T47D (cell line): Measurements from ENCODE around the gene LRRC71.
"Not testable (repeated sequence)": the region's sequence is repeated elsewhere in the genome, so short reads cannot be mapped to it uniquely, and the experiment has no call there.

Experiments used
- DNase-seq, 2 experiments: peaks; one replicate each; pipeline versions ENCODE4 v3.0.0 to v3.0.0-alpha.2; 2011 to 2012; ENCODE audit warnings: low read depth in 1 of 2, low spot score in 1 of 2
- JUND ChIP-seq: IDR thresholded peaks from 2 replicates; pipeline ENCODE4 v1.6.1; 2012; ENCODE audit warnings: low read depth
- in situ Hi-C: cut with HindIII; loops from 2 replicates; pipeline ENCODE4 v1.10.0; 2016; ENCODE audit warnings: low sequenced_read_pairs, low pct_unique_long_range_greater_than_20kb

LRRC71 gene

DNA sequence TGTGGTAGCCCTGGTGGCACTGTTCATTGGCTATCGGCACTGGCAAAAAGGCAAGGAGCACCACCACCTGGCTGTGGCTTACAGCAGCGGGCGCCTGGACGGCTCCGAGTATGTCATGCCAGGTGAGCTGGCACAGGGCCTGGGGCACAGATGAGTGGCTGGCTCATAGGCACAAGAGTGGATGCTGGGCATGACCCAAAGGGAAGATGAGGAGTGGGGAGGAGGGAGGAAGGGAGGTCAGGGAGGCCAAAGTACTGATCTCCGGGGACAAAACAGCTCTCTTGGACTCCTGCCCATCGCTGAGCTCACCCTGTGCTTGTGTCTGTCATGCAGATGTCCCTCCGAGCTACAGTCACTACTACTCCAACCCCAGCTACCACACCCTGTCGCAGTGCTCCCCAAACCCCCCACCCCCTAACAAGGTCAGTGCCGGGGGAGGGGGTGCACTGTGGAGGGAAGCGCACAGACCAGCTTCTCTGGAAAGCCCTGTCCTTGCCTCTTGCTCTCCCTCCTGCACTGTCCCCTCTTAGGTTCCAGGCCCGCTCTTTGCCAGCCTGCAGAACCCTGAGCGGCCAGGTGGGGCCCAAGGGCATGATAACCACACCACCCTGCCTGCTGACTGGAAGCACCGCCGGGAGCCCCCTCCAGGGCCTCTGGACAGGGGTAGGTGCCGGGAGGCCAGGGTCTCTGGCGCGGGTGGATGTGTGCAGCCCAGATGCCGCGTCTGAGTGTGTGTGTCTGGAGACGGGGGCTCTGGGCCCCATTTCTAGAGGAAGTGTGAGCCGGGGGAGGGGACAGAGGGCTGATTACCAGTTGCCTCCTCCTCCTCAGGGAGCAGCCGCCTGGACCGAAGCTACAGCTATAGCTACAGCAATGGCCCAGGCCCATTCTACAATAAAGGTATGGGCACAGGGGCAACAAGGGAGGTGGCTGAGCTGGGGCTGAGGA lies 7.3 kb upstream of the LRRC71 start:
- no peak for TF ChIP-seq JUND
- in situ Hi-C loops = no loop called here
- DNase-seq = no peak

DNA sequence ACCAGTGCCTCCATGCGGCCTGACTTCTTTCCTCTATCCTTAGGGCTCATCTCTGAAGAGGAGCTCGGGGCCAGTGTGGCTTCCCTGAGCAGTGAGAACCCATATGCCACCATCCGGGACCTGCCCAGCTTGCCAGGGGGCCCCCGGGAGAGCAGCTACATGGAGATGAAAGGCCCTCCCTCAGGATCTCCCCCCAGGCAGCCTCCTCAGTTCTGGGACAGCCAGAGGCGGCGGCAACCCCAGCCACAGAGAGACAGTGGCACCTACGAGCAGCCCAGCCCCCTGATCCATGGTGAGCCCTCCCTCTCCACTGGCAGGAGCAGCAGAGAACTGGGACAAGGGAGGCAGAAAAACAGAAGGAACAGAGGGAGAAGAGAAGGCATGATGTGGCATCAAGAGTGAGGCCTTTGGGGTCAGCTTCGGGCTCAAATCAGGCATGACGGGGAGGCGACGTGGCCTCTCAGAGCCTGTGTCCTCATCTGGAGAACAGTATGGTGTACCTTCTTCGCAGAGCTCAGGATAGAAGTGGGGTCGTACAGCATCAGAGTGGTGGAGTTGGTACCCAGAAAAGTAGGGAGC lies 6.5 kb upstream of the LRRC71 start:
- in situ Hi-C loops = no loop called here
- TF ChIP-seq JUND = no peak
- no peak for DNase-seq

DNA sequence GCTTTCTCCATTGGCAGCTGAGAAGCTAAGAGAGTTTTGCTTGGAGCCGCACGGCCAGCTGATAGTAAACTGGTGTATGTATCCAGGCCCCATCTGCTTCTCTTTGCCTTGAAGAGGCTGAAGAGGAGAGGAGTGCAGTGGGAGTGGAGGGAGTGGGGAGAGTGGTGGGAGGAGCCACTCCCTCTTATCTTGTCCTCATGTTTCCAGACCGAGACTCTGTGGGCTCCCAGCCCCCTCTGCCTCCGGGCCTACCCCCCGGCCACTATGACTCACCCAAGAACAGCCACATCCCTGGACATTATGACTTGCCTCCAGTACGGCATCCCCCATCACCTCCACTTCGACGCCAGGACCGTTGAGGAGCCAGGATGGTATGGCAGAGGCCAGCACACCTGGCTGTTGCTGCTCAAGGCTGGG lies 6.0 kb upstream of the LRRC71 start:
- TF ChIP-seq JUND = no peak
- in situ Hi-C loops = no loop called here
- no peak for DNase-seq

DNA sequence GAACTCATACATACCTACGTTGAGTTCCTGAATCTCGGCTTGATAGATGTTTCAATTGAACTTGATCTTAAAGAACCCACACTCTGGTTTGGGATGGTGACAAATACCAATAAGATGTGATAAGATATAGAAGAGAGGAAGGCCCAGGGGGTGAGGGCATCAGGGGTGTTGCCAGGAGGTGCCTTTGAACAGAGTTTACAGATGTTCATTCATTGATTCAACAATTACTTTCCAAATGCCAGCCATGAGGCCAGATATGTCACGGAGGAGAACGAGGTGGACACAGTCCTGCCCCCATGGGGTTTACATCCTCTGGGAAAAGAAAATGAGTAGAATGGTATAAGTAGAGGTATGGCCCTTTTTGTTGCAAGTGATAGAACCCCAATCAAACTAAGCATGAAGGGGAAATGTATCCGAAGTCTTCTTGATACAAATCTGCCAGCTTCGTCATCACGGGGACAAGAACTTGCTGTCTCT lies 659 bp downstream of the LRRC71 start:
- DNase-seq = no peak
- in situ Hi-C loops = no loop called here
- no peak for TF ChIP-seq JUND

DNA sequence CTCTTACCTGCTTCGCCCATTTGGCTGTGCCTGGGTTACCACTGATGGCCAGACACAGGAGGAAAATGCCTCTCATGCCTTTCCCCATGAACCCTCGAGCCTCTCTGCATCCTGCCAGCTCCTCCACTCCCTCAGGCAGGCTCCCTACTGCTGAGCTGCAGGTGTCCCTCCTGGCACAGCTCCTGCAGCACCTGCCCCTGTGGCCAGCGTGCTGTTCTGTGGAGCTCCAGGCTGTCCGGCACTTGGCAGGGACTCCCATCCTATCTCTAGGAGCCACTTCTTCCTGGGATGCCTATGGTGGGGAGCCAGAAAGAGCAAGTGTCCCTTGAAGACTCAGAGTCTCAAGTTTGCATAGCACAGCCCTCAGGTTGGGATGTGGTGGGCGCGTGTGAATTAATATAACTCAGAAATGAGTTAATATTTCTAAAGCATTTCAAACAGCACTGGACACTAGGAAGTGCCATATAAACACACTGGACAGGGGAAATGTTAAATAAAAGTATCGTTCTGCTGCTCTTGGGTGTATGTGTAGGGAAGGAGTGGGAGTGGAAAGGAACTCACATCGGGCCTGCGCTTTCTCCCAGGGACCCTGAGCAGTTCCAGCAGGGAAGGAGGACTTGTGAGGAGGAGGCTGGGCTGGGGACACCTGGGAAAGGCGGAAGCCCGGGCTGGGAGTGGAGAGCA lies 2.7 kb downstream of the LRRC71 start:
- no peak for TF ChIP-seq JUND
- in situ Hi-C loops = no loop called here
- DNase-seq = peak; percentile 58 to 66

DNA sequence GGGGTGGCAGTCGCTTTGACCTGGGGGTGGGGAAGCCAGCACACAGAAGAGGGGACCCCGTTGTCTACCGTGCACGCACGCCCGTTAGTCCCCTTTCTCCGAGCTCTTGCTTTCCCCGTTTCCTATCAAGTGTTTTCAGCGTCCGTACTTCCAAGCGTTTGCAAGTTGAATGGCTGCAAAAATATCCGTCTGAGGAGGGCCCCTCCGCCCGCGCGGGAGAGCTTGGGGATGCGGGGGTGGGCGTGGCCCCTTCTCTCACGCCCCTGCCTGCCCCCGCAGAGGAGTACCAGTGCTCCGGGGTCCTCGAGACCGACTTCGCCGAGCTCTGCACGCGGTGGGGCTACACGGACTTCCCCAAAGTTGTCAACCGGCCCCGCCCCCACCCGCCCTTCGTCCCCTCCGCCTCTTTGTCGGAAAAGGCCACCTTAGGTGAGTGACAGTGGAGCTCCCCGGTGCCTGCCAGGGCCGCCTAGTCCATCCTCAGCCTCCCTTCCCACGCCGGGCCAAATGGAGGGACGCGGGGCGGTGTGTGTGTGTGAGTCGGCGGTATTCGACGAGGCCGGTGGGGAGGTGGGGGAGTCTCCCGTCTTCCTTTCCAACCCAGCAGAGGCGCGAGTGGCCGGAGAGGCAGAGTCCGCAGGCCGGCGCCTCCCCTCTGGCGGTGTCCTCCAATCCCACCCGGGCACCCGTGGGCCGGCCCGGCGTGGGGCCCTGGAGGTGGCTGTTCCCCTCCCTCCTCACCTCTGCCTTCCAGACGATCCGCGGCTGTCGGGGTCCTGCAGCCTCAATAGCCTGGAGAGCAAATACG lies 3.4 kb downstream of the LRRC71 start:
- in situ Hi-C loops = no loop called here
- TF ChIP-seq JUND = no peak
- DNase-seq = no peak

DNA sequence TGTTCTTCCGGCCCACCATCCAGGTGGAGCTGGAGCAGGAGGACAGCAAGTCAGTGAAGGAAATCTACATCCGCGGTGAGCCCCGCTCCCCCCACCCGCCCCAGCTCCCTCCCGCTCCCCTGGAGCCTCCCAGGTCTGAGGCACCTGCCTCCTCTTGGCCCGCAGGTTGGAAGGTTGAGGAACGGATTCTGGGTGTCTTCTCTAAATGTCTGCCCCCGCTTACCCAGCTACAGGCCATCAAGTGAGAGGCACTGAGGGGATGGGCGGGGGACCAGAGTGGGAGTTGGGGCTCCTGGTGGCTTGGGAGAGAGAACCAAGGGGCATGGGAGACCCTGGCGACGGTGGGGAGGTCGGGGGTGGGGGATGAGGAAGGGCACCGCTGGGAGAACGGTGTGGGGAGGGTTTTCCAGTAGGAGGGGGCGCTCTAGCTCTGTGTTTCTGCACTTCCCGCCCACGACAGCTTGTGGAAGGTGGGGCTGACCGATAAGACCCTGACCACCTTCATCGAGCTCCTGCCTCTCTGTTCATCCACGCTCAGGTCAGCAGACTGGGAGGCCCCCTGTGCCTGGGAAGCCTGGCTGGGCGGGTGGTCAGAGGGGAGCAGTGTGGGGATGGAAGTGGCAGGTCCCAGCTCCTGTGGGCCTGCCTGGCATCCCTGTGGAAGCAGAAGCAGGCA lies 4.2 kb downstream of the LRRC71 start:
- no peak for DNase-seq
- TF ChIP-seq JUND = no peak
- in situ Hi-C loops = no loop called here

DNA sequence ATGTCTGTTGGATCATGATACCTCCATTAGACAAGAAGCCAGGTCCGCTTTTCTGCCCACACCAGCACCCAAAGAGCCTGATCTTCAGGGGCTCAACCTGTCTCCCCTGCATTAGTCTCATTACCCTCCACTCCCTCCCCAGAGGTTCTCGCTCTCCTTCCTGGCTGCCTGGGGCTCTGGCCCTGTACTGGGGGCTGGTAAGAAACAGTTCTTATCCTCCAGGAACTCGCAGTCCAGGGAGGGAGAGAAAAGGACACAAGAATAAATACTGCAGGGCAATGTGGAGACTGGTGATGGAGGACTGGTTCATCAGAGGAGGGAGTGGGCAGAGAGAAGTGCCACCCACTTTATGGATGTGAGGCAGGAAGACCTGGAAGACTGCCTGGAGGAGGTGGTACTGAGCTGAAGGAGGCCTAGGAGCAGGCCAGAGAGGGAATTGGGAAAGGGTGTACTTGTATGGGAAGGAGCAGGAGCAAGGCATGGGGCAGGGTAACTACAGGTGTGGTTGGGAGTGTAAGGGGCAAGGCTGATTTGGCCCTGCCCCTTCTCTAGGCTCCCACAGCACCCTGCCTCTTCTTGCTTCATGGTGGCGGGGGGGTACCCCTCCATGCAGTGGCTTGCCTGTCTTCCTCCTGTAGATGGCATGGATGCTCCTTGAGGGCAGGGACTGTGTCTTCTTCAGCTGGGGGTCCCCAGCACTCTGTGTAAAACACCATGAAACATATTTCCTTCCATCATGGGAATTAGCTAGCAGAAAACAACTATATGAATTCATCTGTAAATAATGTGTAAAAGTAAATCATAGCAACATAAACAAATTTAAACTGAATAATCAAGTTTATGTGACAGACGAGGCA lies 5.0 kb downstream of the LRRC71 start:
- DNase-seq = no peak
- in situ Hi-C loops = no loop called here
- TF ChIP-seq JUND = no peak

DNA sequence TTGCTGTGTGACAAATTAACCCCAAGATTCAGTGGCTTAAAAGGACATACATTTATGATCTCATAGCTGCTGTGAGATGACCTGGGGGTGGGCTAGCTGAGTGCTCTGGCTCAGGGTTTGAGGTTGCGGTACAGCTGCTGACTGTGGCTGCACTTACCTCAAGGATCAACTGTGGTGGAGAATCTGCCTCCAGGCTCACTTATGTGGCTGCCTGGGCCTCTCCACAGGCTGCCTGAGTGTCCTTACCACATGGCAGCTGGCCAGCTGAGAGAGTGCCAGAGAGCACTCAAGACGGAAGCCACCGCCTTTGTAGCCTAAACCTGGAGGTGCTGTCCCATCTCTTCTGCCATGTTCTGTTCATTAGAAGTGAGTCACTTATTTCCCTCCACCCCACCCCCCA lies 5.7 kb downstream of the LRRC71 start:
- TF ChIP-seq JUND = no peak

DNA sequence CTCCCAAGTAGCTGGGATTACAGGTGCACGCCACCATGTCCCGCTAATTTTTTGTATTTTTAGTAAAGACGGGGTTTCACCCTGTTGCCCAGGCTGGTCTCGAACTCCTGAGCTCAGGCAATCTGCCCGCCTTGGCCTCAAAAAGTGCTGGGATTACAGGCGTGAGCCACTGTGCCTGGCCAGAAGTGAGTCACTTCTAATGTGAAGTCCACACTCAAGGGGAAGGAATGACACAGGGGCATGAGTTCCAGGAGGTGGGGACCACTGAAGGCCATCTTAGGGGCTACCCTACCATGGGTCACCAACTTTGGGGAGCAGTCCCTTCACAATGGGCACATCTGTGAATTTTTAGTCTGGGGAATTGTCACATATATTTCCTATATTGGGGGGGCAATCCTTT lies 6.3 kb downstream of the LRRC71 start:
- DNase-seq, in situ Hi-C loops: not testable (repeated sequence)

More for the DNA sequence above, 5.7 kb downstream of the LRRC71 start:
- in situ Hi-C loops = no loop called here
- DNase-seq = peak in 1 of 2 experiments; percentile 84
